Keratinocyte (primary cell): Measurements from ENCODE around the gene YPEL1.

Experiments used
- CTCF ChIP-seq, 3 experiments: IDR thresholded peaks in 1 of 3; conservative IDR thresholded peaks in 1 of 3; optimal IDR thresholded peaks in 1 of 3; 2 replicates in 2 of 3; 3 replicates in 1 of 3; pipeline versions ENCODE3 to v1.5.1; 2011; ENCODE audit warnings: low read length in 3 of 3, mild to moderate bottlenecking in 3 of 3, moderate library complexity in 2 of 3, control low read depth in 1 of 3, inconsistent platforms in 1 of 3; ENCODE audit not compliant: insufficient read depth in 2 of 3; ENCODE audit errors: extremely low read depth in 1 of 3
- EZH2 ChIP-seq: IDR thresholded peaks from one replicate; pipeline ENCODE4 v1.6.1; 2012; ENCODE audit warnings: inconsistent platforms, mild to moderate bottlenecking, low read length, moderate library complexity

- TF ChIP-seq CTCF (optimal IDR thresholded peaks at IDR 0.05 in 1 of 3, IDR thresholded peaks at IDR 0.05 in 1 of 3, conservative IDR thresholded peaks at IDR 0.05 in 1 of 3; ENCODE audit: extremely low read depth in 1 of 3, insufficient read depth in 2 of 3, low read length in 3 of 3) (no peak), EZH2 (no peak)
Observed at GRCh38 chr22:21699643-21700042, 36.0 kb downstream of the YPEL1 start.
